HG02642 (cell line): ENCODE results near the gene GJC1.

Experiments
- ATAC-seq: cut with Tn5 transposase; IDR thresholded peaks from one replicate; pipeline ENCODE4 v1.9.1; 2021; ENCODE audit warnings: mild to moderate bottlenecking; ENCODE audit not compliant: unreplicated experiment, poor library complexity

GJC1 gene

GRCh38 chr17:44807093-44807816 is 22.8 kb downstream of the GJC1 start:
- no peak for ATAC-seq

- no peak for ATAC-seq
Observed at GRCh38 chr17:44804302-44805089, 25.6 kb downstream of the GJC1 start.

GRCh38 chr17:44801880-44802279 is 28.2 kb downstream of the GJC1 start:
- ATAC-seq: no peak

GRCh38 chr17:44798356-44798755 is 31.7 kb downstream of the GJC1 start:
- ATAC-seq: no peak

GRCh38 chr17:44797802-44798201 is 32.3 kb downstream of the GJC1 start:
- ATAC-seq: no peak

- no peak for ATAC-seq
Observed at GRCh38 chr17:44796731-44797130, 33.4 kb downstream of the GJC1 start.

GRCh38 chr17:44795928-44796327 is 34.2 kb downstream of the GJC1 start:
- no peak for ATAC-seq

GRCh38 chr17:44795421-44795820 is 34.7 kb downstream of the GJC1 start:
- ATAC-seq: no peak

GRCh38 chr17:44794851-44795413 is 35.2 kb downstream of the GJC1 start:
- ATAC-seq: no peak

GRCh38 chr17:44793885-44794842 is 35.9 kb downstream of the GJC1 start:
- no peak for ATAC-seq

- no peak for ATAC-seq
Observed at GRCh38 chr17:44792276-44792675, 37.8 kb downstream of the GJC1 start.

- ATAC-seq: no peak
Observed at GRCh38 chr17:44788139-44788538, 41.9 kb downstream of the GJC1 start.

- ATAC-seq: no peak
Observed at GRCh38 chr17:44787271-44787940, 42.7 kb downstream of the GJC1 start.

- no peak for ATAC-seq
Observed at GRCh38 chr17:44786551-44787081, 43.5 kb downstream of the GJC1 start.

- ATAC-seq: no peak
Observed at GRCh38 chr17:44785921-44786320, 44.2 kb downstream of the GJC1 start.

- ATAC-seq: no peak
Observed at GRCh38 chr17:44782326-44782850, 47.7 kb downstream of the GJC1 start.

GRCh38 chr17:44781551-44782325 is 48.3 kb downstream of the GJC1 start:
- ATAC-seq: no peak

GRCh38 chr17:44780845-44781480 is 49.1 kb downstream of the GJC1 start:
- ATAC-seq: no peak
